HG03097 (cell line): Measurements from ENCODE around the gene ARHGEF25.
"Not testable (repeated sequence)": the region's sequence is repeated elsewhere in the genome, so short reads cannot be mapped to it uniquely, and the experiment has no call there.

Source experiments
- ATAC-seq: cut with Tn5 transposase; IDR thresholded peaks from one replicate; pipeline ENCODE4 v1.9.1; 2021; ENCODE audit not compliant: unreplicated experiment, low FRiP score

ARHGEF25 gene

GRCh38 chr12:57611108-57611826 is at the start of gene ARHGEF25:
ARHGEF25 (plus strand) TSS chr12:57611435; CDS start chr12:57611895, 460 bp downstream.
- no peak for ATAC-seq

DNA sequence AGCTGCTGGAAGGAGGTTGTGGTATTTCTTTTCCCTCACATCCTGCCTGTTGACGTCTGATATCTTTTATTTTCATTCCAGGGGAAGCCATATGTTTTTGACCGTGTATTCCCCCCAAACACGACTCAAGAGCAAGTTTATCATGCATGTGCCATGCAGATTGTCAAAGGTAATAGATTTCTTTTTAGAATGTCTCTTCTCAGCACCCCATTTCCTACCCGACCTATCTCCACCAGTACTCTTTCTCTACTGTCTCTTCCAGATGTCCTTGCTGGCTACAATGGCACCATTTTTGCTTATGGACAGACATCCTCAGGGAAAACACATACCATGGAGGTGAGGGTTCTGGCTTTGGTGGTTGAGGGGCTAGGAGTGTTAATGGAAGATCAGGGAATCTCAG is 47.9 kb upstream of the ARHGEF25 start:
- ATAC-seq, result no peak

DNA sequence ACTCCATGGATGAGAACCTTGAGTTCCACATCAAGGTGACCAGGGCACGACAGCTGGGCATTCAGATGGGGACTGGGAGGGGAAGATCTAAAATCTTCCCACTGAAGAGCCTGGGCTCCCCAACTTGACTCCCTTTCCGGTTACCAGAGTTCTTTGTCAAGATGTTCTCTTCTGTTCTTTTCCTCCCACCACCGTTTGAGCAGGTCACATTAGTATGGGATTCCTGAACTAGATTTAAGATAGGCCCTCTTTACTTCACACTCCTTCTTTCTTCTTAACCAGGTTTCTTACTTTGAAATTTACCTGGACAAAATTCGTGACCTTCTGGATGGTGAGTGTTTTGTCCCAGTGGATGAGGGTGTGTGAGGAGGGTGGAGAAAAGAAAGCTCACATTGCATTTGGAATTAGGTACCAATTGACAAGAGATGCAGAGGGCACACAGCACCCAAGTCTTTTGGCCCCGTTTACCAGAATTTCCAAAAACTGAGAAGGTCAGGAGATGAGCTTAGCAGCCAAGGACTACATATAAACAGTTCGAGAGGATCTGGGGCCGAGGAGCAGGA is 47.0 kb upstream of the ARHGEF25 start:
- ATAC-seq, result no peak

- no peak for ATAC-seq
These were observed 42.4 kb upstream of the ARHGEF25 start for GRCh38 chr12:57568838-57569237.

DNA sequence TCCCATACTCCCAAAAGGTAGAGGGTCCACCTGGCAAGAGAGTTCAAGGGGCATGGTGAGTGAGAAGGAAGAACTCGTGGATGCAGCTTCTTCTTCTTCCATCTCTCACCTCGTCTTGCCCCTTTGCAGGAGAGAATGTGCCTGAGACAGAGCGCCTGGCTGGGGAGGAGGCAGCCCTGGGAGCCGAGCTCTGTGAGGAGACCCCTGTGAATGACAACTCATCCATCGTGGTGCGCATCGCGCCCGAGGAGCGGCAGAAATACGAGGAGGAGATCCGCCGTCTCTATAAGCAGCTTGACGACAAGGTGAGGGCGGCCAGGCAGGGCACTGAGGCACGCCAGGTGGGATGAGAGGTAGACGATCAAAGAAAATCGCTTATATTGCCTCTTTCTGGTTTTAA is 41.4 kb upstream of the ARHGEF25 start:
- no peak for ATAC-seq

DNA sequence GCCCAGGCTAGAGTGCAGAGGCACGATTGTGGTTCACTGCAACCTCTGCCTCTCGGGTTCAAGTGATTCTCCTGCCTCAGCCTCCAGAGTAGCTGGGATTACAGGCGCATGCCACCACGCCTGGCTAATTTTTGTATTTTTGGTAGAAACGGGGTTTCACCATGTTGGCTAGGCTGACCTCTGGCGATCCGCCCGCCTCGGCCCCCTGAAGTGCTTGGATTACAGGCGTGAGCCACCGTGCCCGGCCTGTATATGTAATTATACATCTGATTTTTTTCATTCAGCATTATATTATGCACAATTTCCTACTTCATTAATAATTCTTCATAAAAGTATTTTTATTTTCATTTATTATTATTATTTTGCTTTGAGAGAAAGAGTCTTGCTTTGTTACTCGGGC is 40.8 kb upstream of the ARHGEF25 start:
- not testable (repeated sequence) for ATAC-seq

DNA sequence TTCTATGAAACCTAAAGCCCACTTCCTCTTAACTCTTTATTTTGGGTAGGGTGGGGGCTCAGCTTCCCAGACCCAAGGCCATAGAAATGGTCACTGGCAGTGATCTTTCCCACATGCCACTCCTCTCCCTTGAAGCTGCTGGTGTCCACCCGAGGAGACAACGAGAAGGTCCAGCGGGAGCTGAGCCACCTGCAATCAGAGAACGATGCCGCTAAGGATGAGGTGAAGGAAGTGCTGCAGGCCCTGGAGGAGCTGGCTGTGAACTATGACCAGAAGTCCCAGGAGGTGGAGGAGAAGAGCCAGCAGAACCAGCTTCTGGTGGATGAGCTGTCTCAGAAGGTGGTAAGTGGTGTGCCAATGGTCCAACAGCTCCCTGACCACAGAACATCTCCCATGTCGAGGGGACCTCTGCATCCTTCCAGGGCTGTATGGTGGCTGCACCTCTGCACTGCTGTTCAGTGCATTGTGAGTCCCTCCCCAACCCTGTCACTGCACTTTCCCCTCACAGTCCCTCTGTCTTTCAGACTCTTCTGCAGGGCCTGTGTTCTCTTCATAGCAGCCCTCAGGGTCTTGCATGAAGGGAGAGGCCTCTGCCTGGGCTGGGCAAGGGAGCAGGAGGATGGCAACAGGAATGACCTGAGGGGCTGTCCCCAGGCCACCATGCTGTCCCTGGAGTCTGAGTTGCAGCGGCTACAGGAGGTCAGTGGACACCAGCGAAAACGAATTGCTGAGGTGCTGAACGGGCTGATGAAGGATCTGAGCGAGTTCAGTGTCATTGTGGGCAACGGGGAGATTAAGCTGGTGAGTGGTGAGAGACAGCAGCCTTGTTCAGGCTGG is 39.1 kb upstream of the ARHGEF25 start:
- ATAC-seq, result no peak

DNA sequence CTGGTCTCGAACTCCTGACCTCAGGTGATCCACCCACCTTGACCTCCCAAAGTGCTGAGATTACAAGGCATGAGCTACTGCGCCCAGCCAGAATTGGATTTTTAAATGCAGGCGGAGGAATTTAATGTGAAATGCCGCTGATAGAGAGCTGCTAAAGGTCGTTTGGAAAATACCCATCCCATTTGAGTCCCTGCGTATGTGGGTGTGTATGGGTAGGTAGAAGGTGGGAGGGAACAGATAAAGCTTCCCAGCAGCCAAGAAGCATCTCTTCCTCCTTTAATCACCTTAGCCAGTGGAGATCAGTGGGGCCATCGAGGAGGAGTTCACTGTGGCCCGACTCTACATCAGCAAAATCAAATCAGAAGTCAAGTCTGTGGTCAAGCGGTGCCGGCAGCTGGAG is 36.4 kb upstream of the ARHGEF25 start:
- ATAC-seq, result no peak

- ATAC-seq, result no peak
These were observed 35.2 kb upstream of the ARHGEF25 start for GRCh38 chr12:57575771-57576612.

- ATAC-seq, result no peak
These were observed 34.5 kb upstream of the ARHGEF25 start for GRCh38 chr12:57576613-57577160.

DNA sequence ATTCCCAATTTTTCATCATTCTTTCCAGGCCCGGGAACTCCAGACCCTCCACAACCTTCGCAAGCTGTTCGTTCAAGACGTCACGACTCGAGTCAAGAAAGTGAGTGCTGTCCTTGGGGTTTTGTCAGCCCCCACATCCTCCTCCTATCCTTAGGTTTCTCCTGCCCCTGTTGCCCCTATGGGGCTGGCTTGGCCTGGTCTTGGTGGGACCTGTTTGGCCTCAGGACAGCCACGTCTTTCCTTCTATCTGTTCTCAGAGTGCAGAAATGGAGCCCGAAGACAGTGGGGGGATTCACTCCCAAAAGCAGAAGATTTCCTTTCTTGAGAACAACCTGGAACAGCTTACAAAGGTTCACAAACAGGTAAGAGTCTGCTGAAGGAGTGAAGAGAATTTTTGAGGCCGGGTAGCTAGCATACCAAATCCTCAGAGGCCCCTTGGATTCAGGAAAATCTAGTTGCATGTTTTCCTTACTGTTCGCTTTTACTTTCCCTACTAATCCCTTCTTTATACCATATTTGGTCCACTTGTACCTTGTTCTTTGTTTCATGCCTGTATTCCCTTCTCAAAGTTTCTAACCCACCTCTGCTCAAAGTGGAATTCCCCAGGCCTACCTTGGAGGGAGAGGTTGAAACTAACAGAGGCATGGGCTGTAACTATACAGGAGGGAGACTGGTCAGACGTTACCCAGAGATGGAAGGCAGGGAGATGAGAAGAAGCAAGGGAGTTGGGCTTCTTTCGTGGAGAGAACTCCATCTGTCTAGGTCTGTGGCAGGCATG is 33.1 kb upstream of the ARHGEF25 start:
- no peak for ATAC-seq

DNA sequence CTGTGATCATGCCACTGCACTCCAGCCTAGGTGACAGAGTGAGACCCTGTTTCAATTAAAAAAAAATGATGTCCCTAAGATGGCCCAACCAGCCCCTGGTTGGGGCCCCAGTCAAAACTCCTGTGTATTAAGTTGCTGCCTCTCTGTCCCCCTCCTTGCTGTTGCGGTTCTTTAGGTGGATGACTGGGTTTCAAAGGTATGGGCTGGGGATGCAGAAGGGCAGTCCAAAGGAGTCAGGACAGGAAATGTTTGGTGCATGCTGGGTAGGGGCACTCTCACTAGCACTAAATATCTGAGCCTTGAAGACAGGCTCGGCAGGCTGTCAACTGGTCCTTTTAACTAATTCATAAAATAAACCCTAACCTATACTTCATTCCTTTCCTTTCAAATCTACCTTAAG is 32.2 kb upstream of the ARHGEF25 start:
- ATAC-seq, result no peak

- ATAC-seq, result no peak
These were observed 31.4 kb upstream of the ARHGEF25 start for GRCh38 chr12:57579677-57580465.

DNA sequence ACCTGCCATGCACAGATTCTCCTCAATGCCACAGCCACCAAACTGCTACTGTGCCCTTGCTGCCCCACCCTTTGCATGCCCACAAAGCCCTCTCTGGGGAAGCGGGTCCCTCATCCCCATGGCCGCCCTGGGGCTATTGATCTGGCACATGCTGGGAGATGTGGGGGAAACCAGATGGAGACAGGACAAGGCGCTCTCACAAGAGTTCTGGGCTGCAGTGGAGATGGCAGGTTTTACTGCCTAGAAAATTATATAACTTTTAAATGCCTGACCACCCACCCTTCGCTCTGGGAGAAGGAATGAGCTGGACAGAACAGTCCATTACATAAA is 30.8 kb upstream of the ARHGEF25 start:
- ATAC-seq, result no peak

- no peak for ATAC-seq
These were observed 29.4 kb upstream of the ARHGEF25 start for GRCh38 chr12:57581802-57582201.

GRCh38 chr12:57582440-57582839 is 28.8 kb upstream of the ARHGEF25 start:
- no peak for ATAC-seq

DNA sequence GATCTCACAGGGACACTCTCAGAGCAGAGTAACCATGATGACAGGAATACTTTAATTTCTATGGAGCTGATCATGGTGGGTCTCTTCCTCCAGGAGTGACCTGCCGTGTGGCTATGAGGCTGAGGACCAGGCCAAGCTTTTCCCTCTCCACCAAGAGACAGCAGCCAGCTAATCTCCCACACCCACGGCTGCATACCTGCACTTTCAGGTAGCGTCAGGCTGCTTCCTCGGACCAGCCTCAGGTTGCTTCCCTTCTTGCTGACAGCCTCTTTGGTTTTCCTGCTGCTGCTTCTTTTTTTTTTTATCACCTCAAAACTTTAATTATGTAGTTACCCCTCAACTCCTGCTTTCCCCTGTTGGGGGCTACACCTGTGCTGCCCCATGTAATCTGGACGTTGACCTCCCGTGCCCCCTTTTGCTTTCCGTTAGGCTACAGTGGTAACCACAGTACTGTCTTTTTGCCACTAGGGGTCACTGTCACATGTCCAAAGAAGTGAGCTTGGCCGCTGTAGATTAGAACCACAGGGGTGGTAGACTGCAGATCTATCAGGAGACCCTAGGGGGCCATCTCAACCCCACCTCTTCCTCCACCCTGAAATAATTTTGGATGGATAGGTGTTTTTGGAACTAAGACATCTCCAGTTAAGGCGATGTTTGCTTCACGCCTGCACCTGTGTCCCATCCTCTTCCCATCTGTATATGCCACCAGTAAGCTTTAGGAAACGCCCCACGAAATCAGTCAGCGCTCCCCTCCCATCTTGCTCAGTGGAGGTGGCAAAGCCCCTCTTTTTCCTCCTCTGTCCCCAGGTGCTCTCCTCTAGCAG is 28.0 kb upstream of the ARHGEF25 start:
- peak; percentile 87 for ATAC-seq

DNA sequence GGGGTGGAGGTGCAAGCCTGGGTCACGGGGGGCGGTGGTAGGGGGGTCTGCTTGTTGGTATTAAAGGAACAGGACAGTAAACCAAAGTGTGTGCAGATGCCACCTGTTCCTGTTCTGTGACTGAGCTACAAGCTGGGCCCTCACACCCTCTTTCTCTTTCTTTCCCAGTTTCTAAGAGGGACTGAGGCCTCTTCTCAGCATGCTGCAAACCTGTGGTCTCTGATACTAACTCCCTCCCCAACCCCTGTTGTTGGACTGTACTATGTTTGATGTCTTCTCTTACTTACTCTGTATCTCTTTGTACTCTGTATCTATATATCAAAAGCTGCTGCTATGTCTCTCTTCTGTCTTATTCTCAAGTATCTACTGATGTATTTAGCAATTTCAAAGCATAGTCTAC is 27.2 kb upstream of the ARHGEF25 start:
- no peak for ATAC-seq
